MCF 10A (cell line): ENCODE results near the gene UACA. TPM values are rescaled to one million over a fixed set of nuclear protein-coding genes. Genes with fewer than 3 reads are reported as not detected.

Source experiments
- BruUV-seq: library from RNA; stranded (reverse); fragments of 400-500 nt; replicated peaks from 2 replicates; lab custom pipeline; 2021; lab: Mats Ljungman, UMichigan
- CTCF ChIA-PET: fragments of 300-600 bp; sonication (Branson Sonifier 250); formaldehyde crosslinking; extraction: SDS; loops from one replicate; lab custom pipeline; 2021; ENCODE audit warnings: antibody characterized with exemption, inconsistent platforms; lab: Yijun Ruan, JAX
- POLR2A ChIA-PET: fragments of 300-600, 350-650 bp; sonication (Branson Sonifier 250); formaldehyde crosslinking; extraction: SDS; loops from one replicate; lab custom pipeline; 2020; ENCODE audit warnings: antibody characterized with exemption, inconsistent platforms; lab: Yijun Ruan, JAX
- DNase-seq: peaks from one replicate; pipeline ENCODE4 v3.0.0-alpha.2; 2018; ENCODE audit not compliant: unreplicated experiment
- H3K27ac Mint-ChIP-seq: one replicate; pipeline ENCODE4 v1.8.0; 2022; ENCODE audit warnings: mild to moderate bottlenecking, low read depth, mixed read lengths; ENCODE audit not compliant: unreplicated experiment
- H3K27me3 Mint-ChIP-seq: one replicate; pipeline ENCODE4 v1.8.0; 2022; ENCODE audit warnings: mixed read lengths; ENCODE audit not compliant: insufficient read depth, unreplicated experiment
- H3K36me3 Mint-ChIP-seq: one replicate; pipeline ENCODE4 v1.8.0; 2022; ENCODE audit warnings: mild to moderate bottlenecking, moderate library complexity, mixed read lengths; ENCODE audit not compliant: insufficient read depth, unreplicated experiment
- H3K4me1 Mint-ChIP-seq: one replicate; pipeline ENCODE4 v1.8.0; 2022; ENCODE audit warnings: mixed read lengths; ENCODE audit not compliant: insufficient read depth, unreplicated experiment
- H3K4me3 Mint-ChIP-seq: one replicate; pipeline ENCODE4 v1.8.0; 2022; ENCODE audit warnings: mild to moderate bottlenecking, moderate library complexity, mixed read lengths; ENCODE audit not compliant: unreplicated experiment
- H3K9me3 Mint-ChIP-seq: one replicate; pipeline ENCODE4 v1.8.0; 2022; ENCODE audit warnings: mixed read lengths; ENCODE audit not compliant: unreplicated experiment
- intact Hi-C: fragments of 100-400 bp; cut with micrococcal nuclease; formaldehyde crosslinking; loops from 2 replicates; pipeline ENCODE4 v1.14.1; 2022
- total RNA-seq: library from RNA; stranded (reverse); gene quantifications from 2 replicates; pipeline ENCODE4 v1.2.3, GENCODE V29; 2022
- TF ChIP-seq, protein P1 (sequence below): fragments of 200-600 bp; IDR thresholded peaks from one replicate; pipeline ENCODE4 v1.8.0; 2022; ENCODE audit warnings: antibody characterized with exemption, mild to moderate bottlenecking; ENCODE audit not compliant: unreplicated experiment

Gene UACA
- total RNA-seq, 1 experiment from 2014 or later: 37.0 TPM

DNA sequence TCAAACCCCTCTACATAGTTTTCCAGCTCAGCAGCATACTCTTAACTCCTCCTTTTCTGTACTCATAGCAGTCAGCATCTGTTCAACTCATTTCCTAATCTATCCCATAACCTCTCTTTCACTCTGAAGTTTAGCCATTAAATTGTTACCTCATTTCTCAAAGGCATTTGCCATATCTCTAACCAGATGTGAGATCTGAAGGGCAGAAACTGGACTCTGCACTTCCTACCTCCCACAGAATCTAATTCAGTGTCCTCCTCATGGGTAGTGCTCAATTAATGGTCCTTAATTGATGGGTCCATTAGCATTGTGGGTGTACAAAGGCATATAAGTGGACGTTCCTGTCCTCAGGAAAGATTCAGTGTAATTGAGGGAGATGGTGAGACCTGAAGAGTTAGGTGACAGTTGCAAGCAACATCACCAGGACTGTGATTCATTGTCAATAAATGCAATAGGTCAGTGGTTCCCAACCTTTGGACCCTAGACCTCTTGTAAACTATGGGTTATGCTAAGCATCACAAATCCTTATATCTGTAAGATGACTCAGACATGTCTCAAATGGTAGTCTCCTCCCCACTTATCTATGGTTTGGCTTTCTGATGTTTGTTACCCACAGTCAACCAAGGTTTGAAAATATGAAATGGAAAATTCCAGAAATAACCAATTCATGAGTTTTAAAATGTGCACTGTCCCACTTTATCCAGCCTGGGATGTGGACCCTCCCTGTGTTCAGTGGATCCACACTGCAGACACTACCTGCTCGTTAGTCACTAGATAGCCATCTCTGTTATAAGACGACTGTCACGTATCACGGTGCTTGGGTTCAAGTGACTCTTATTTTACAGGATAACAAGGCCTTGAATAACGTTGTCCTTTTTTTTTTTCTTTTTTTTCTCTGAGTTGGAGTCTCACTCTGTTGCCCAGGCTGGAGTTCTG lies 25.0 kb upstream of the UACA start:
- intact Hi-C loops: no loop called here
- no peak overlapping the region for H3K27ac Mint-ChIP-seq
- H3K4me1 Mint-ChIP-seq: peaks cover 24% of the 10 kb centered on the region
- H3K27me3 Mint-ChIP-seq: no peaks in the 10 kb centered on the region
- TF ChIP-seq, protein P1, sequence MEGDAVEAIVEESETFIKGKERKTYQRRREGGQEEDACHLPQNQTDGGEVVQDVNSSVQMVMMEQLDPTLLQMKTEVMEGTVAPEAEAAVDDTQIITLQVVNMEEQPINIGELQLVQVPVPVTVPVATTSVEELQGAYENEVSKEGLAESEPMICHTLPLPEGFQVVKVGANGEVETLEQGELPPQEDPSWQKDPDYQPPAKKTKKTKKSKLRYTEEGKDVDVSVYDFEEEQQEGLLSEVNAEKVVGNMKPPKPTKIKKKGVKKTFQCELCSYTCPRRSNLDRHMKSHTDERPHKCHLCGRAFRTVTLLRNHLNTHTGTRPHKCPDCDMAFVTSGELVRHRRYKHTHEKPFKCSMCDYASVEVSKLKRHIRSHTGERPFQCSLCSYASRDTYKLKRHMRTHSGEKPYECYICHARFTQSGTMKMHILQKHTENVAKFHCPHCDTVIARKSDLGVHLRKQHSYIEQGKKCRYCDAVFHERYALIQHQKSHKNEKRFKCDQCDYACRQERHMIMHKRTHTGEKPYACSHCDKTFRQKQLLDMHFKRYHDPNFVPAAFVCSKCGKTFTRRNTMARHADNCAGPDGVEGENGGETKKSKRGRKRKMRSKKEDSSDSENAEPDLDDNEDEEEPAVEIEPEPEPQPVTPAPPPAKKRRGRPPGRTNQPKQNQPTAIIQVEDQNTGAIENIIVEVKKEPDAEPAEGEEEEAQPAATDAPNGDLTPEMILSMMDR: no peak
- H3K9me3 Mint-ChIP-seq: peaks cover 8% of the 10 kb centered on the region
- DNase-seq: no peak
- H3K4me3 Mint-ChIP-seq: no peak overlapping the region
- no peaks in the 10 kb centered on the region for H3K36me3 Mint-ChIP-seq
- ChIA-PET CTCF (interaction anchor here (1.1 kb wide), 1 partner anchor 23 kb away, joined by 4 read pairs; no protein-coding TSS in a partner anchor), POLR2A (no interaction called here)
- no TSS peak for BruUV-seq

DNA sequence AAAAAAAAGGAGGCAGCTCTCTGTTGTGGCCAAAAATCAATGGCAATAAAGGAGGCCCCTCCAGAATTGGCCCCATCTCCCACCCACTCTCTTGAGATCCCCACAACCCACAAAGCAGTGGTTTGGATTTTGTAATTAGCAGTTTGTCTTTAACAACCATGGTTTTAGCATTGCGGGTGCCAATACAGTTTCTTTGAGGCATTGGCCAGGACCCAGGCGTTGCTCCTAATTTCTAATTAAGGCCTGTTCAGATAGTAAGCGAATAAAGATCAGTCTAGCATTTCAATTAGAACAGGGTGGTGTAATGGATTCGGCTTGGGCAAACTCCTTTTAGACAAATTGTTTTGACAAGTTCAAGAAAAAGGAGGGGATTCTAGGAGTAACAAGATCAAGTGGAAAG lies 23.6 kb upstream of the UACA start:
- Mint-ChIP-seq H3K4me3 (no peak overlapping the region), H3K27me3 (no peaks in the 10 kb centered on the region), H3K9me3 (no peaks in the 10 kb centered on the region), H3K4me1 (peaks cover 15% of the 10 kb centered on the region), H3K27ac (no peak overlapping the region), H3K36me3 (no peaks in the 10 kb centered on the region)
- CTCF ChIA-PET: interaction anchor here (0.6 kb wide), 1 partner anchor 89 kb away, joined by 3 read pairs; no protein-coding TSS in a partner anchor
- no TSS peak for BruUV-seq
- TF ChIP-seq, protein P1: no peak
- POLR2A ChIA-PET: no interaction called here
- DNase-seq: no peak
- intact Hi-C loops: no loop called here

DNA sequence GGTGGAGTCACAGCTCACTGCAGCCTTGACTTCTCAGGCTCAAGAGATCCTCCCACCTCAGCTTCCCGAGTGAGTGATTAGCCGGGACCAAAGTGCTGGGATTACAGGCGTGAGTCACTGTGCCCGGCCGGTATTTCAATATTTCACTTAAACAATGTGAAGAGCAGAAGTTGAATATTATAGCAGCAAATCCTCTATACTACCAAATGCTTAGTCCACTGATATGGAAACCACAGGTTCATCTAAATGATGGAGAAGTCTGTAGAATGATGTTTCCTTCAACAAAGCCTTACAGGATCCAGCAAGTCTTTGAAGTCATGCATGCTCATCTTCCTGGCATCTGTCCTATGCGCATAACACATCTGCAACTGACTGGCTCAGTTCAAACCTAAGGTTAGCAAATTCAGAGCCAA lies 20.3 kb upstream of the UACA start:
- Mint-ChIP-seq H3K9me3 (no peaks in the 10 kb centered on the region), H3K4me3 (no peak overlapping the region), H3K4me1 (peaks cover 26% of the 10 kb centered on the region), H3K27ac (no peak overlapping the region), H3K27me3 (no peaks in the 10 kb centered on the region), H3K36me3 (no peaks in the 10 kb centered on the region)
- ChIA-PET POLR2A (interaction anchor here (0.8 to 1.4 kb wide), 3 partner anchors 11 to 20 kb away, joined by 3 to 6 read pairs (median 3); partner anchors contain the start of gene UACA), CTCF (interaction anchor here (0.5 to 1.0 kb wide), 2 partner anchors 41 to 108 kb away, joined by 3 read pairs; no protein-coding TSS in a partner anchor)
- no TSS peak for BruUV-seq
- intact Hi-C loops: no loop called here
- peak; percentile 75 for DNase-seq
- TF ChIP-seq, protein P1: no peak

DNA sequence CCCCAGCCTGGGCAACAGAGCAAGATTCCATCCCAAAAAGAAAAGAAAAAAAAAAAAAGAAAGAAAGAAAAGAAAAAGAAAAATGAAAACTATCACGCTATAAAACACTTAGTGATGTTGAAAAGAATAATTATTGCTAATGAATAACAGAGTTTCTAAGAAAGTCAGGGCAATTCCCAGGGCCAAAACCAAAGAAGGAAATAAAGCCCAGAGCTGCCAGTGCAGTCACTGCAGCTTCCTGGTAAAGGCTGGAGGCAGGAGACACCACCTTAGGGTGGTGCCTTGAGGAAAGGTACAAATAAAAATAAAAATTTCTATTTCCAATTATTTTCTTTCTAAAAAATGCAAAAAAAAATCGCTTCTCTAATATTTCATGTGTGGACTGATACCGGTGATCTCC lies 19.7 kb upstream of the UACA start:
- no peak overlapping the region for H3K27ac Mint-ChIP-seq

More for the DNA sequence above, 19.7 kb upstream of the UACA start:
- no peak for DNase-seq
- no peaks in the 10 kb centered on the region for H3K9me3 Mint-ChIP-seq
- no TSS peak for BruUV-seq
- no peaks in the 10 kb centered on the region for H3K36me3 Mint-ChIP-seq
- POLR2A ChIA-PET: interaction anchor here (0.8 to 1.4 kb wide), 3 partner anchors 11 to 19 kb away, joined by 3 to 6 read pairs (median 3); partner anchors contain the start of gene UACA
- H3K27me3 Mint-ChIP-seq: no peaks in the 10 kb centered on the region
- TF ChIP-seq, protein P1: no peak
- peaks cover 25% of the 10 kb centered on the region for H3K4me1 Mint-ChIP-seq
- intact Hi-C loops: no loop called here
- H3K4me3 Mint-ChIP-seq: no peak overlapping the region
- CTCF ChIA-PET: interaction anchor here (0.7 kb wide), 1 partner anchor 80 kb away, joined by 5 read pairs; no protein-coding TSS in a partner anchor
